Keratinocyte (primary cell): ENCODE measurements around the gene RNF183.

Experiments used
- CTCF ChIP-seq, 3 experiments: IDR thresholded peaks in 1 of 3; conservative IDR thresholded peaks in 1 of 3; optimal IDR thresholded peaks in 1 of 3; 2 replicates in 2 of 3; 3 replicates in 1 of 3; pipeline versions ENCODE3 to v1.5.1; 2011; ENCODE audit warnings: low read length in 3 of 3, mild to moderate bottlenecking in 3 of 3, moderate library complexity in 2 of 3, control low read depth in 1 of 3, inconsistent platforms in 1 of 3; ENCODE audit not compliant: insufficient read depth in 2 of 3; ENCODE audit errors: extremely low read depth in 1 of 3
- EZH2 ChIP-seq: IDR thresholded peaks from one replicate; pipeline ENCODE4 v1.6.1; 2012; ENCODE audit warnings: inconsistent platforms, mild to moderate bottlenecking, low read length, moderate library complexity

- TF ChIP-seq CTCF (optimal IDR thresholded peaks at IDR 0.05 in 1 of 3, IDR thresholded peaks at IDR 0.05 in 1 of 3, conservative IDR thresholded peaks at IDR 0.05 in 1 of 3; ENCODE audit: extremely low read depth in 1 of 3, insufficient read depth in 2 of 3, low read length in 3 of 3) (no peak), EZH2 (no peak)
Observed at GRCh38 chr9:113349066-113349444, 45.9 kb upstream of the RNF183 start.
